GM21447 (cell line): Measurements from ENCODE around the gene TOP3A.

Experiments used
- ATAC-seq: cut with Tn5 transposase; IDR thresholded peaks from one replicate; pipeline ENCODE4 v1.9.1; 2021; ENCODE audit not compliant: unreplicated experiment

TOP3A gene

GRCh38 chr17:18256351-18256750 lies 58.4 kb downstream of the TOP3A start:
- no peak for ATAC-seq

- no peak for ATAC-seq
Observed at GRCh38 chr17:18254888-18255649, 59.7 kb downstream of the TOP3A start.

GRCh38 chr17:18253947-18254821 lies 60.6 kb downstream of the TOP3A start:
- ATAC-seq, result no peak

- no peak for ATAC-seq
Observed at GRCh38 chr17:18253187-18253884, 61.5 kb downstream of the TOP3A start.

GRCh38 chr17:18252160-18252559 lies 62.6 kb downstream of the TOP3A start:
- no peak for ATAC-seq

- no peak for ATAC-seq
Observed at GRCh38 chr17:18251204-18251603, 63.6 kb downstream of the TOP3A start.

- ATAC-seq, result no peak
Observed at GRCh38 chr17:18250708-18251107, 64.1 kb downstream of the TOP3A start.

- ATAC-seq, result no peak
Observed at GRCh38 chr17:18250259-18250658, 64.5 kb downstream of the TOP3A start.

GRCh38 chr17:18248811-18249210 lies 66.0 kb downstream of the TOP3A start:
- no peak for ATAC-seq

GRCh38 chr17:18248300-18248731 lies 66.5 kb downstream of the TOP3A start:
- no peak for ATAC-seq

GRCh38 chr17:18247613-18248001 lies 67.2 kb downstream of the TOP3A start:
- no peak for ATAC-seq

- no peak for ATAC-seq
Observed at GRCh38 chr17:18246880-18247612, 67.7 kb downstream of the TOP3A start.

- no peak for ATAC-seq
Observed at GRCh38 chr17:18246109-18246725, 68.6 kb downstream of the TOP3A start.

GRCh38 chr17:18245038-18245776 lies 69.6 kb downstream of the TOP3A start:
- no peak for ATAC-seq

GRCh38 chr17:18241229-18241871 lies 73.4 kb downstream of the TOP3A start:
- no peak for ATAC-seq

GRCh38 chr17:18240449-18240848 lies 74.3 kb downstream of the TOP3A start:
- no peak for ATAC-seq

GRCh38 chr17:18238299-18238698 lies 76.5 kb downstream of the TOP3A start:
- no peak for ATAC-seq

GRCh38 chr17:18237461-18237860 lies 77.3 kb downstream of the TOP3A start:
- no peak for ATAC-seq

- ATAC-seq, result no peak
Observed at GRCh38 chr17:18236494-18236893, 78.3 kb downstream of the TOP3A start.
